ENCODE measurements around the gene AOPEP. TPM values are rescaled to one million over a fixed set of nuclear protein-coding genes. Genes with fewer than 3 reads are reported as not detected.

AOPEP gene
- total RNA-seq, 4 donors from 2014 or later: 252 to 375 (median 312) TPM

DNA sequence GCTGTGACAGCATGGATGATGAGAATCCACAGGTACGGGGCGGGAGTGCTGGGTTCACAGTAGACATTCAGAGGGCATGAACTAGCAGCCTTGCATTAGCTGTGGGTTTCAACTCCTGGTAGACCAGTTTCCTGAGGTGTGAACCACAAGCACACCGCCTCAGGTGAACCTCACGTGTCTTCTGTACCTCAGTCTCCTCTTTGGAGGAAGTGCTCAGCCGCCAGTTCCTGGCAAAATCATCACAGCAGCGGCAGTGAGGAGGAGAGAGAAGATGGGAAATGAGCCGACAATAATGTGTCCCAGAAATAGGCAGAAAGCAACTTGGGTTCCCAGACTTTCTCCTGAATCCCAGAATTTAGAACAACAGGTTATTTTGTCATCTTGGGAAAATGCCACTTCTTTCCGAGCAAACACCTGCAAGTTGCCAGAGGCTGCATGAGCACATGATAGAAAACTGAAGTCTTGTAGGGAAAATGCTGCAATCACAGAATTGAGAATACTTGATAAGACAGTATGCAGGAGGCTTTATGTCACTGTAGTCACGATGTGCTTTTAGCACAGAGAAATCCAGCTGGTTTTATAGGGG lies 258.5 kb downstream of the AOPEP start:
- H3K4me3 ChIP-seq: no peak overlapping the region
- no peak for TF ChIP-seq EP300 (IDR thresholded peaks at IDR 0.05)
- TF ChIP-seq, protein P1, sequence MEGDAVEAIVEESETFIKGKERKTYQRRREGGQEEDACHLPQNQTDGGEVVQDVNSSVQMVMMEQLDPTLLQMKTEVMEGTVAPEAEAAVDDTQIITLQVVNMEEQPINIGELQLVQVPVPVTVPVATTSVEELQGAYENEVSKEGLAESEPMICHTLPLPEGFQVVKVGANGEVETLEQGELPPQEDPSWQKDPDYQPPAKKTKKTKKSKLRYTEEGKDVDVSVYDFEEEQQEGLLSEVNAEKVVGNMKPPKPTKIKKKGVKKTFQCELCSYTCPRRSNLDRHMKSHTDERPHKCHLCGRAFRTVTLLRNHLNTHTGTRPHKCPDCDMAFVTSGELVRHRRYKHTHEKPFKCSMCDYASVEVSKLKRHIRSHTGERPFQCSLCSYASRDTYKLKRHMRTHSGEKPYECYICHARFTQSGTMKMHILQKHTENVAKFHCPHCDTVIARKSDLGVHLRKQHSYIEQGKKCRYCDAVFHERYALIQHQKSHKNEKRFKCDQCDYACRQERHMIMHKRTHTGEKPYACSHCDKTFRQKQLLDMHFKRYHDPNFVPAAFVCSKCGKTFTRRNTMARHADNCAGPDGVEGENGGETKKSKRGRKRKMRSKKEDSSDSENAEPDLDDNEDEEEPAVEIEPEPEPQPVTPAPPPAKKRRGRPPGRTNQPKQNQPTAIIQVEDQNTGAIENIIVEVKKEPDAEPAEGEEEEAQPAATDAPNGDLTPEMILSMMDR (IDR thresholded peaks at IDR 0.05): no peak
- TF ChIP-seq POLR2AphosphoS5 (IDR thresholded peaks at IDR 0.05): no peak
- no peak for TF ChIP-seq POLR2A (IDR thresholded peaks at IDR 0.05)
- H3K9me3 ChIP-seq: no peaks in the 10 kb centered on the region
- no peaks in the 10 kb centered on the region for H3K27me3 ChIP-seq
- WGBS, 2 donors (ENCODE audit: low coverage in 1 of 2): 93 to 94% methylated on average over 3 to 5 of the region's 9 CpGs
- no peaks in the 10 kb centered on the region for H3K4me1 ChIP-seq
- no peak overlapping the region for H3K27ac ChIP-seq
- ATAC-seq: no peak
- no peaks in the 10 kb centered on the region for H3K36me3 ChIP-seq

DNA sequence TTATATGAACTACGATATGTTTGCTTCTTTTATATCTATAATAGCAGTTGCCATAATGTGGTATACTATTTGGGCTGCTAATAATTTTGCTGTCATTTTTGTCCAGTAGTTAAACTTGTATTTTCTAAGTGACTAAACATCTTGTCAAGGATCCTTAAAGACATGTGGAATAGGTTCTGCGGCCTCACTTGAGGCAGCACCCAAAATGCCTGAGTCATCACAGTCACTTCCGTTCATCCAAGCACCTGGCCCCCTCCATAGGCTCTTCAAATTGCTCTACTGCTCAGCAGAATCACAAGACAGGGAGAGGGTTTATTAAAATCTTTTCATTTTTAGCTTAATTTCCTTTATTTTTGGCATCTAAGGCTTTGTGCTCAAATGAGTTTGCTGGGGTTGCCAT lies 259.1 kb downstream of the AOPEP start:
- WGBS, 2 donors (ENCODE audit: low coverage in 1 of 2): 98 to 100% methylated on average over 2 to 3 of the region's 3 CpGs
- TF ChIP-seq, protein P1 (IDR thresholded peaks at IDR 0.05): no peak
- TF ChIP-seq POLR2A (IDR thresholded peaks at IDR 0.05) (no peak), POLR2AphosphoS5 (IDR thresholded peaks at IDR 0.05) (no peak), EP300 (IDR thresholded peaks at IDR 0.05) (no peak)
- Histone ChIP-seq H3K36me3 (no peaks in the 10 kb centered on the region), H3K27me3 (no peaks in the 10 kb centered on the region), H3K9me3 (no peaks in the 10 kb centered on the region), H3K4me1 (no peaks in the 10 kb centered on the region), H3K27ac (no peak overlapping the region), H3K4me3 (no peak overlapping the region)
- ATAC-seq: no peak

DNA sequence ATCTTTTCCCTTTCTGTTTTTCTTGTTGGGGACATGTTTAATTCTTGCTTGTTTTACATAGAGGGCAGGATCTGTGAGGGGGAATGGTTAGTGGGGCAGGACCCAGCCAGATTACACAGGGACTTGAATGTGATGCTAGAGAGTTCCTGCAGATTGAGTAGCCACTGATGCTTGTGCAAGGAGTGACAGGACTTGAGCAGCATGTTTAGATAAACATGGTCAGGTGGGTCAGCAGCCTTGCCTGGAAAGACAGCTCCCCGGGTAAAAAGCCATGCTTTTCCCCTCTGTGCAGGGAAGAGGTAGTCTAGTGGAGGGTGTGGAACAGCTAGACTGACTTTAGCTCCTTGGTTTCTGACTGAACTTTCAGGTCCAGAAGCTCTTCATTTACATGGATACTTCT lies 261.2 kb downstream of the AOPEP start:
- TF ChIP-seq, protein P1 (IDR thresholded peaks at IDR 0.05): no peak
- TF ChIP-seq POLR2AphosphoS5 (IDR thresholded peaks at IDR 0.05): no peak
- TF ChIP-seq EP300 (IDR thresholded peaks at IDR 0.05): no peak
- TF ChIP-seq POLR2A (IDR thresholded peaks at IDR 0.05): no peak
- WGBS, 2 donors (ENCODE audit: low coverage in 1 of 2): no CpG with 5 or more reads among the region's 1 CpG
- no peaks in the 10 kb centered on the region for H3K27me3 ChIP-seq
- H3K36me3 ChIP-seq: no peaks in the 10 kb centered on the region
- no peak for ATAC-seq
- no peak overlapping the region for H3K27ac ChIP-seq
- no peak overlapping the region for H3K4me3 ChIP-seq
- H3K9me3 ChIP-seq: no peaks in the 10 kb centered on the region
- no peaks in the 10 kb centered on the region for H3K4me1 ChIP-seq

DNA sequence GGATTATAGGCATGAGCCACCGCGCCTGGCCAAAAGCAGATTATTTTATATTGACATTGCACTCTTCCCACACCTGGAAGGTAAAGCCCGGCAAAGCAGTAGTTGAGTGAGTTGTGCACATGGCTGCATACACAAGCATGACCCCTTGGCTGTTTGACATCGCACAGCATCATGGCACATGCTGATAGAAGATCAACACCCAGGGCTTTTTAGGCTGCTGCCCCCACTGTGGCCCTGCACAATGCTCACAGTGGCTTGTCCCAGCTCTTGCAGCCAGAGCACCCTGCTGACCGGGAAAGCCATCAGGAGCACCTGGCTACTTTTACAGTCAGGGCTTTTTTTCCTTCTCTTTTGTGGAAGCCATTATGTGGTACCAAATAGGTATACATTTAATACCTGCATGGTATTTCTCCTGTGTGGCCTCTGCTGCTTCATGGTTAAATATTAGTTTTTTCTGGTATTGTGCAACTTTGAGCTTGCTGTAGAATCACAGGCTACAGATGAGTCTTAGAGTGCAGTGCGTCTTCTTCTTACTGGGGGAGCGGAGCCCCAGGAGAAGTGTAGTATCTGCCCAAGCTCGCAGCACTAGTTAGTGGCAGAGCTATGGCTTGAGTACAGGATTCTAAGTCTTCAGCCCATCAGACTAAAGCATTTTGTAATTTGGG lies 264.5 kb downstream of the AOPEP start:
- no peak for ATAC-seq
- 75 to 98% methylated on average over 1 to 6 of the region's 8 CpGs for WGBS, 2 donors (ENCODE audit: low coverage in 1 of 2)
- Histone ChIP-seq H3K9me3 (no peaks in the 10 kb centered on the region), H3K4me3 (no peak overlapping the region), H3K4me1 (peaks cover 4 to 17% (median 8%) of the 10 kb centered on the region in 3 donors), H3K36me3 (no peaks in the 10 kb centered on the region), H3K27me3 (no peaks in the 10 kb centered on the region), H3K27ac (no peak overlapping the region)
- TF ChIP-seq POLR2A (IDR thresholded peaks at IDR 0.05) (no peak), EP300 (IDR thresholded peaks at IDR 0.05) (no peak), POLR2AphosphoS5 (IDR thresholded peaks at IDR 0.05) (no peak)
- TF ChIP-seq, protein P1 (IDR thresholded peaks at IDR 0.05): no peak

Data from gastroesophageal sphincter (tissue), 4 donors.